Measurements from ENCODE around the gene C11orf58. TPM values are rescaled to one million over a fixed set of nuclear protein-coding genes. Genes with fewer than 3 reads are reported as not detected.

C11orf58 gene
- total and polyA plus RNA-seq, 2 donors (not counting 1 experiment from before 2014, with no cell fraction given) = 28.8 to 125 TPM

GRCh38 chr11:16780698-16781550 is 42.5 kb downstream of the C11orf58 start:
- H3K4me1 Mint-ChIP-seq = no peaks in the 10 kb centered on the region
- H3K79me2 ChIP-seq (ENCODE audit: control insufficient read depth, insufficient read depth, low read length) = no peaks in the 10 kb centered on the region
- H2AFZ ChIP-seq (ENCODE audit: insufficient read depth, low read depth, low read length, poor library complexity, severe bottlenecking) = no peak overlapping the region
- no peaks in the 10 kb centered on the region for H3K36me3 ChIP-seq (replicated peaks in 1 of 2; ENCODE audit: control extremely low read depth in 1 of 2, control insufficient read depth in 1 of 2, extremely low read depth in 1 of 2, insufficient read depth in 2 of 2, low read length in 1 of 2)
- H3K9ac ChIP-seq (ENCODE audit: low read length) = no peak overlapping the region
- no peaks in the 10 kb centered on the region for H3K27me3 Mint-ChIP-seq
- WGBS (ENCODE audit: insufficient coverage) = 86% methylated on average over 12 of the region's 19 CpGs
- no peak overlapping the region for H3K4me3 Mint-ChIP-seq
- no peaks in the 10 kb centered on the region for H3K9me3 Mint-ChIP-seq (ENCODE audit: insufficient read depth)
- no peaks in the 10 kb centered on the region for H3K27me3 ChIP-seq (replicated peaks in 1 of 4; ENCODE audit: control extremely low read depth in 1 of 4, control insufficient read depth in 3 of 4, insufficient read depth in 4 of 4, low read length in 3 of 4)
- H4K20me1 ChIP-seq (ENCODE audit: control insufficient read depth, insufficient read depth, low read length, poor library complexity, severe bottlenecking) = no peaks in the 10 kb centered on the region
- TF ChIP-seq CTCF (IDR thresholded peaks at IDR 0.05) = no peak
- TF ChIP-seq EZH2 (IDR thresholded peaks at IDR 0.05; ENCODE audit: borderline replicate concordance, insufficient read depth, low read depth, low read length, poor library complexity, severe bottlenecking) = no peak
- H3K4me3 ChIP-seq (ENCODE audit: control extremely low read depth in 1 of 5, extremely low read depth in 1 of 5, insufficient read depth in 1 of 5, low read depth in 2 of 5, low read length in 4 of 5) = no peak overlapping the region
- ATAC-seq (ENCODE audit: low read depth) (no peak), DNase-seq (no peak)
- ChIA-PET CTCF (interaction anchor here (6.1 kb wide), 1 partner anchor 283 kb away, joined by 41 read pairs; no protein-coding TSS in a partner anchor), POLR2A (no interaction called here)
- intact Hi-C loops (cut with micrococcal nuclease) = no loop called here
- H3K27ac Mint-ChIP-seq = no peak overlapping the region
- no peak overlapping the region for H3K4me2 ChIP-seq (replicated peaks; ENCODE audit: low read depth, low read length, poor library complexity, severe bottlenecking)
- no peaks in the 10 kb centered on the region for H3K4me1 ChIP-seq (ENCODE audit: control insufficient read depth in 2 of 2, insufficient read depth in 2 of 2, low read length in 2 of 2)
- H3K9me3 ChIP-seq (ENCODE audit: control extremely low read depth in 1 of 3, control insufficient read depth in 2 of 3, insufficient read depth in 1 of 3, low read length in 2 of 3) = no peaks in the 10 kb centered on the region
- no peak overlapping the region for H3K27ac ChIP-seq (ENCODE audit: low read length in 2 of 2)
